ENCODE results near the gene YWHAE.
"Not testable (repeated sequence)": the region's sequence is repeated elsewhere in the genome, so short reads cannot be mapped to it uniquely, and the experiment has no call there.

The YWHAE gene

DNA sequence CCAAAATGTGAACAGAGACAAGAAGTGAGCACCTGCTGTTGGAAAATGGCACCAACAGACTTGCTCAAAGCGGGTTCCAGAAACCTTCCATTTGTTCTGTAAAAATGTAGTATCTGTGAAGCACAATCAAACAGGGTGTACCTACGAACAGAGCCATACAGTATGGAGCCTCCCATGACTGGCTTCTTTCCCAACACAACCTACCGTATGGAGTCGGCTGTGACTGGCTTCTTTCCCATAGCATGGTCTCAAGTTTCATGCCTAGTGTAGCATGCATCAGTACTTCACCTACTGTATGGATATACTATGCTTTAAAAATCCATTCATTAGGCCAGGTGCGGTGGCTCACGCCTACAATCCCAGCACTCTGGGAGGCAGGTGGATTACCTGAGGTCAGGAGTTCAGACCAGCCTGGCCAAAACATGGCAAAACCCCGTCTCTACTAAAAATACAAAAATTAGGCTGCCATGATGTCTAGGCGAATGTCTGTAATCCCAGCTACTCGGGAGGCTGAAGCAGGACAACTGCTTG, 26.2 kb downstream of the YWHAE start:
- DNase-seq = no peak

DNA sequence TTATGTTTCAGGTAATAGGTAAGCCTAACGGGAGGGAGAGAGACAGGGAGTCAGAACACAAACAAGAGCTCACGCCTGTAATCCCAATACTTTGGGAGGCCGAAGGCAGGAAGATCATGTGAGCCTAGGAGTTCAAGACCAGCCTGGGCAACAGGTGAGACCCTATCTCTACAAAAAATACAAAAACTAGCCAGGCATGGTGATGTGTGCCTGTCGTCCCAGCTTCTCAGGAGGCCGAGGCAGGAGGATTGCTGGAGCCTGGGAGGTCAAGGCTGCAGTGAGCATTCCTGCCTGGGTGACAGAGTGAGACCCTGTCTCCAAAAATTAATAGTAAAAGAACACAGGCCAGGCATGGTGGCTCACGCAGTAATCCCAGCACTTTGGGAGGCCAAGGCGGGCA, 27.4 kb downstream of the YWHAE start:
- no peak for DNase-seq

DNA sequence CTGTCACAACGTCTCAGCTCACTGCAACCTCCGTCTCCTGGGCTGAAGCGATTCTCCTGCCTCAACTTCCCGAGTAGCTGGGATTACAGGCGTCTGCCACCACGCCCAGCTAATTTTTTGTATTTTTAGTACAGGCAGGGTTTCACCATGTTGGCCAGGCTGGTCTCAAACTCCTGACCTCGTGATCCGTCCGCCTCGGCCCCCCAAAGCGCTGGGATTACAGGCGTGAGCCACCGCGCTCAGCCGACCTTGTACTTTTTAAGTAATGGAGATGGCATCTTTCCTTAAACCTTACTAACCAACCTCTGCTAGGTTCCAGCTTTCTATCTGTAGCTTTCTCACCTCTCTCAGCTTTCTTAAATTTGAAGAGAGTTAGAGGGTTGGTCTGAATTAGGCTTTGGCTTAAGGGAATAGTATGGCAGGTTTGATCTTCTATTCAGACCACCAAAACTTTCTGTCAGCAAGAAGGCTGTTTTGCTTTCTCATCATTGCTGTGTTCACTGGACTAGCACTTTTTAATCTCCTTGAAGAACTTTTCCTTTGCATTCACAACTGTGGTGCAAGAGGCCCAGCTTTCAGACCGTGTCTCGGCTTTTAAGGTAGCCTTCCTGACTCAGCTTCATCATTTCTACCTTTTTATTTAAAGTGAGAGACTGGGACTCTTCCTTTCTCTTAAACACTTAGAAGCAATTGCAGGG, 28.0 kb downstream of the YWHAE start:
- DNase-seq = no peak

DNA sequence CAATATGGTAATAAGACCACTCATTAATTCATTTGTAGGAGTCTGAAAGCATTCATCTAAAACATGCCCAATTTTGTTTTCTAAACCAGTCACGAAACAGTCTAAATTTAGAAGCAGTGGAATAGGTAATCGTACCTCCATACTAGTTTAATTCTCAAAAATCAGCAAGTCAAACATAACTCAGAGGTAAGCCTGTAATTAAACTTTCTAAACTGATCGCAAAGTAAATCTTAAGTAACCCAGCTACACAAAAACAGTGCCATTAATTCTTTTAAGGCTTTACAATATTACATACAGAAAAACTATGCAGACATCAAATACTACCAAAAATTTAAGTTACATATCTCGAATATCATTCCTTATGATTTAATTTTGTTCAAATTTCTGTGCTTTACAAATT, 31.4 kb downstream of the YWHAE start:
- no peak for DNase-seq

DNA sequence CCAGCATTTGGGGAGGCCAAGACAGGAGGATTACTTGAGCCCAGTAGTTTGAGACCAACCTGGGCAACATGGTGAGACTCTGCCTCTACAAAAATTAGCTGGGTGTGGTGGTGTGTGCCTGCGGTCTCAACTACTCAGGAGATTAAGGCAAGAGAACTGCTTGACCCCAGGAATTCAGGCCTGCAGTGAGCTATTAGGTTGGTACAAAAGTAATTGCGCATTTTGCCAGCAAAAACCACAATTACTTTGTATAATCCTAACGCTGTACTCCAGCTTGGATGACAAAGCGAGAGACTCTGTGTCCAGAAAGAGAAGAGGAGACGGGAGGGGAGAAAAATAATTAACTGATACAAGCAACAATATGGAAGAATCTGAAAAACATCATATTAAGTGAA, 32.7 kb downstream of the YWHAE start:
- DNase-seq = no peak

DNA sequence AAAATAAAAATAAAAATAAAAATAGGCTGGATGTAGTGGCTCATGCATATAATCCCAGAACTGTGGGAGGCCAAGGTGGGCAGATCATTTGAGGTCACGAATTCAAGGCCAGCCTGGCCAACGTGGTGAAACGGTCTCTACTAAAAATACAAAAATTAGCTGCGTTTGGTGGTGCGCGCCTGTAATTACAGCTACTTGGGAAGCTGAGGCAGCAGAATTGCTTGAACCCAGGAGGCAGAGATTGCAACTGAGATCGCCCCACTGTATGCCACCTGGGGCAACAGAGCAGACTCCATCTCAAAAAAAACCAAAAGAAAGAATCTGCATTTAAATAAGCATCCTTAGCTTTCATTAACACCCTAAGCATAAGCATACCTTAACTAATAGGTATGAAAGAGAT, 33.8 kb downstream of the YWHAE start:
- no peak for DNase-seq

DNA sequence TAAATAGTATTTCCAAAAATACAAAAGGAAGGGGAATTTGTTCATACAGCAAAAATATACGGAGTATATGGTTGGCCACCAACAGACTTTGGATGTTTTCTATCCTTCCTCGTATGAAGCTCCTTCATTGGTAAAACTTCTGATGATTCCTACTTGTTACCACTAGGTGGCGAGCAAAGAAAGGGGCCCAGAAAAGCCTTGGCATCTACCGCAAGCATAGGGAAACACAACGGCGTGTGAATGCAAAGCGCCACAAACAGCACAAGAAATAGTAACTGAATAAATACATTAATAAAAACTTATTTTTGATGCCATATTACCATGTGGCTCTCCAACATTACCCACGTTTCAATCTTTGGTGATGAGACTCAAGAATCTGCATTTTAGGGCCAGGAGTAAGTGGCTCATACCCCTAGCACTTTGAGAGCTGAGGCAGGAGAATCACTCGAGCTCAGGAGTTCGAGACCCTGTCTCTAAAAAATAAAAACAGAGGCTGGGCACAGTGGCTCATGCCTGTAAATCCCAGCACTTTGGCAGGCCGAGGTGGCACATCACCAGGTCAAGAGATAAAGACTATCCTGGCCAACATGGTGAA, 34.5 kb downstream of the YWHAE start:
- peak; percentile 79 for DNase-seq

DNA sequence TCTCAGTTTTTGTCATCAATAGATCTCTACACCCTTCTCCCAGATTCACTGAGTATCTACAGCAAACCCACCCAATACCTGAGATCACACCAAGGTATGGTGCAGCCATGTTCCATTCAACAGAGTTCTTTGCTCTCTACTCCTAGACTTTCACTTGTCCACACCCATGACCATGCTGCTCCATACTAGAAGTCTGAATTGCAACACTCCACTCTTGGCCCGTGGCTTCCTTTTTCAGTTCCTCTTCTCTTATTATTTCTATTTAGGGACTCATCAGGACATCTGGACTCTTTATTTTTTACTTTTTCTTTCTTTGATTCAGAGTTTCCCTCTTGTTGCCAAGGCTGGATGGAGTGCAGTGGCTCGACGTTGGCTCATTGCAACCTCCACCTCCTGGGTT, 37.1 kb downstream of the YWHAE start:
- DNase-seq = no peak

DNA sequence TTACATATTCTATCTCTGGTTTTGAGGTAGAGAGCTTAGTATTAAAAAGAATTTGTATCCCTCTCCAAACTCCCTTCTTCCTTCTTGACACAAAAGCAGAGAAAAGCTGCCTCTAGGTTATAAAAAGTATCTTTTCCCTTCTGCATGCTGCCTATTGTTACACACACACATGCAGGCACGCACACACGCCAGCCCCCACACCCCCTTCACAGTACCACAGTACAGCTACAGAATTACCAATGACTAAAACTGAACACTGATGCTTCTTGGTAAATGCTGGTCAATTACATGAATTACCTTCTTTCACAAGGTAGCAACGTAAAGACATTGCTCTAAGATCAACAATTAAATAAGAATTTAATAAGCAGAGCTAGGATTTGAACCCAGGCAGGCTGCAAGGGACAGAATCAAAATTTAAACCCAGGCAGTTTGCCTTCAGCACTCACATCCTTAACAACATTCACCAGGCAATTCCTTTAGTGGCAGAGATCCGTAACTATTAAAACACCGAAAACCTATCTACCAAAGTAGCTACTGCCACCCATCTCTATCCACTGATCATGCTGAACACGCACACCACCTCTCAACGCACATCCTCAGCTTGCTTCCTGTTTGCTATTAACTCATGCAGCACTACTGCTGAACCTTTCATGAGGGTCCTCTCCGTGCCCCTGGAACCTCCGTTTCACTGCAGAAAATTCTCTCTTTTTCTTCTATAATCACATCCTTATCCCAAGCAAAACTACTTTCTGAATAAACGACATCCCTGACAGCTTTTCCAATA, 37.8 kb downstream of the YWHAE start:
- DNase-seq = no peak

DNA sequence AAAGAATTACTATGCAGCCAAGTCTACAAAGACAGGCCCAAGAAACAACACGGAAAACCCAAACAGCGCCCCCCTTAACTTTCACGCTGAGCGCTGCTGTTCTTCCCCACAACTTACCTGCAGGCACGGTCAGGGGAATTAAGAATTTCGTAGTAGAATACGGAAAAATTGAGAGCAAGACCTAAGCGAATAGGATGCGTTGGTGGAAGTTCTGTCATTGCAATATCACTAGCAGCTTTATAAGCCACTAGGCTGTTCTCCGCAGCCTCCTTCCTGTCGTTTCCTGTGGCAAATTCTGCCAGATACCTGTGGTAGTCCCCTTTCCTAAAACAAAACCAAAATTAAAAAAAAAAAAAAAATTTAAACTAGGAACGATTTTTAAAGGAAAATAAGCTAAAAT, 39.0 kb downstream of the YWHAE start:
- no peak for DNase-seq

DNA sequence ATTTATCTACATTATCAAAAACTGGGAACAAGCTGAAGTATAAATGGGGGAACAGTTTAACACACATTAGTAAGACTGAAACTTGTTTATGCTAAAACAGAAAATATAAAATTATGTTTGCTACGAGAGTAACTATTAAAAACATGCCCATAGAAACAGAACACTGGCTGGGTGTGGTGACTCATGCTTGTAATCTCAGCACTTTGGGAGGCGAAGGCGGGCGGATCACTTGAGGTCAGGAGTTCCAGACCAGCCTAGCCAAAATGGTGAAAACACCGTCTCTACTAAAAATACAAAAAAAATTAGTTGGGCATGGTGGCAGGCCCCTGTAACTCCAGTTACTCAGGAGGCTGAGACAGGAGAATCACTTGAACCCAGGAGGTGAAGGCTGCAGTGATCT, 39.7 kb downstream of the YWHAE start:
- peak; percentile 23 for DNase-seq

DNA sequence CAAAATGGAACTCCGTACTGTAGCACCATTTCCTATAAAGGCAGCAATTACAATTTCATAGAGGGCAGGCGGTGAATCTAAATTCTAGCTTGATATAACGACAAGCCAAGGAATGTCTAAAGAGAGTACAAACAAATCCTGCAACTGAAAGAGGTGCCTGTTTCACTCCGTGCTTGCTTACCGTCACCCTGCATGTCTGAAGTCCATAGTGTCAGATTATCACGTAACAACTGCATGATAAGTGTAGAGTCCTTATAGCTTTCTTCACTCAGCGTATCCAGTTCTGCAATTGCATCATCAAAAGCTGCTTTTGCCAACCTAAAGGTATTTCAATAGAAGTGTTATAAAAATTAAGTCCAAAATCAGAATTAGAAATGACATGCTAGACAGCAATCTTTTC, 46.0 kb downstream of the YWHAE start:
- DNase-seq = no peak

DNA sequence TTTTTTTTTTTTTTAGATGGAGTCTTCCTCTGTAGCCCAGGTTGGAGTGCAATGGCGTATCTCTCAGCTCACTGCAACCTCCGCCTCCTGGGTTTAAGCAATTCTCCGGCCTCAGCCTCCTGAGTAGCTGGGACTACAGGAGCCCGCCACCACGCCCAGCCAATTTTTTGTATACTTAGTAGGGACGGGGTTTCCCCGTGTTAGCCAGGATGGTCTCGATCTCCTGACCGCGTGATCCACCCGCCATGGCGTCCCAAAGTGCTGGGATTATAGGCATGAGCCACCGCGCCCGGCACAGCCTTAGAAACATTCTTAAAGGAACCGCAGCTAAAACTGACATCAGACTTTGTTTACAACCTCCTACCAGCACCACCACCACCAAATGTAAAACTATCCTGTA, 47.5 kb downstream of the YWHAE start:
- not testable (repeated sequence) for DNase-seq

DNA sequence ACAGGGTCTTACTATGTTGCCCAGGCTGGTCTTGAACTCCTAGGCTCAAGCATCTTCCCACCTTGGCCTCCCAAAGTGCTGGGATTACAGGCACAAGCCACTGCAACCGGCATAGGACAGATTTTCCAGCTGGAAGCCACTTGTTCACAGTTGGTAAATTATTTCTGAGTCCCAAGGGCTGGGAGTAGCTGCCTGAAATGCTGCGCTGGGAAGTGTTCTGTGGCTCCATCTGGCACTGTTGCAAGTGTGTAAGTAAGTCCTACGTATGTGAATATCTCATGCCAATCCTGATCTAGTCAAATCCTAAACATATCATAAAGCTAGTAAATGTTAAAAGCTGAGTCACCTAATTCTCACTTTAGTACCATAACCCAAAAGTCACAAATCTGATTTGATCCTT, 48.1 kb downstream of the YWHAE start:
- no peak for DNase-seq

DNA sequence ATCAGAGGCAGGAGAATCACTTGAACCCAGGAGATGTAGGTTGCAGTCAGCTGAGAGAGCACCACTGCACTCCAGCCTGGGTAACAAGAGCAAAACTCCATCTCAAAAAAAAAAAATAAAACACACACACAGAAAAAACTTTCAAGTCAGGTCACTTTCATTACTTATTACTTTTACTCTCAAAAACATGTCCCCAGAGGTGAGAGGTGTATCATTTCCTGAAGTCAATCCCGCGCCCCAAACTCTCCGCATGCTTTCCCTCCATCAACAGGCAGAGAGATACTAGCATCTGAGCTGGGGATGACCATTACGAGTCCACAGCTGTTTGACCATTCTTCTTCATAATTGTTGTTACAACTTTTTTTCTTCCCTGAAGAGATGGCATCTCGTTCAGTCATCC, 48.7 kb downstream of the YWHAE start:
- DNase-seq = no peak

DNA sequence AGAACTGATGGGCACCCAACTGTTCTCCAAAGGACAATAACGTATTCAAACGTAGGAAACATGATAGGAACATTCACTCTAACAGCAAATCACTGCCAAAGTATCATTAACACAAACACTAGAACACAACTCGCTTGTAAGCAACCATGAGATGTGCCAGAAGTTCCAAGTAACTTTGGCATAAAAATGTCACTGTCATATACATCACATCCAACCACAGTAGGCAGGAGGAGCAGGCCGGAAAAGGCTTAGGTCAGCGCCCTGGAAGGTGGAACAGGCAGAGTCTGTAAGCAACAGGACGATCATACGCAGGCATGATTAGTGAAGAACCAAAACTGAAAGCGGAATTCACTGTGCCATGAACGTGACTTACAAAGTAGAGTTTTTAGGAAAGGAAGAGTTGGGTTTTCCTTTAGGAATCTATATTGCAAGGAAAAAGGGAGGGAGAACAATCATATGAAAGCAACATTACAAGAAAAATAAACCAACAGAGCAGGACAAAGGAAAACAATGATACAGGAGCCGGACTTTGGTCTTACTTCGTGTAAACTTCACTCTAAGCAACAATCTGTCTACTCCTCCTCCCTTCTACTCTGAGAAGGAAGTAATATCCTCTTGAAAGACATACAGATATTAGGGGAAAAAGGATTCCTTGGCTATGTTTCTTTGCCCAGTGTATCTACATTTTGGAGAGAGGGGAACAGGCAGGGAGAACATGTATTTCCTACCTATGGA, 52.3 kb downstream of the YWHAE start:
- DNase-seq = no peak

DNA sequence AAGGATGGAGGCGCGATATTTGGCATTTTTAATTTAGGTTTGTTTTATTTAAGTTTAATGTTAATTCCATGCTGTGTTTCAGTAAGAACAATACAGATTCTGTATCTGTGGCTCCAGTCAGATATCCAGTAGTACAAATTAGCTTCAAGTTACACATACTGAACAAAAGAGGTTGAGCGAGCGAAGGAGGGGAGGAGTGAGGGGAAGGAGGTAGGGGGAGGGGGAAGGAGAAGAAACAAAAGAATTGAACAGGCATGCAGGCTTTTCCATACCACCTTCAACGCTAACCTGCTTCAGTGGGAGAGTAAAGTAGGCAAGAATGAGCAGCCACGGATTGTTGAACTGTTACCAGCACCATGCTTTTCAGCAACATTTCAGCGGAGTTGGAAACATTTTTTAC, 55.5 kb downstream of the YWHAE start:
- DNase-seq = no peak

DNA sequence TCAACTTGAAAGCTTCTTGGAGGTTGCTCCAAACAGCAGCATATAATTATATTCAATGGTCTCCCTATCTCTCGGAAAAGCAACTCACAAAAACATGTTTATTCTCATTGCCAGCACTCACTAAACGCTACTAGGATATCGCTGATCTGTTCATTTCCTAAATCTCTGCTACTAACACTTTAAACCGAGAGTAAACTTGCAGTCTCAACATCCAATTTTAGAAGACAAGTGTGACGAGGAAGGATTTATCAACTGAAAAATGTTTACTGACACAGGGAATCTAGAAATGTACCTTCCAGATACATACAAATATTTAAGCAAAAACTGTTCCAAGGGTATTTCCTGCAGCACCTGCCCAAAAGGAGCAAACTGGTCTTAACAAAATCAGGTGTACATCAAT, 56.5 kb downstream of the YWHAE start:
- DNase-seq = no peak

DNA sequence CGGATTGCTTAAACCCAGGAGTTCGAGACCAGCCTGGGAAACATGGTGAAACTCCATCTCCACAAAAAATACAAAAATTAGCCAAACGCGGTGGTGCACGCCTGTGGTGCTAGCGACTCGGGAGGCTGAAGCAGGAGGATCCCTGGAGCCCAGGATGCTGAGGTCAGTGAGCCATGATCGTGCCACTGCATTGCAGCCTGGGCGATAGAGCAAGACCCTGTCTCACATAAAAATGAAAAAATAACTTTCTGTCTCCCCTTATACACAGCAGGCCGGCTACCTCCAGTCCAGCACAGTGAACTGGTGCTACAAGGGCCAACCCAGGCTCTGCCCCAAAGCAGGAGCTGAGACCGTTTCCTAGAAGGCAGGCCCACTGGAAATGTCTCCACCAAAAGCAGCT, 59.7 kb downstream of the YWHAE start:
- DNase-seq = no peak

DNA sequence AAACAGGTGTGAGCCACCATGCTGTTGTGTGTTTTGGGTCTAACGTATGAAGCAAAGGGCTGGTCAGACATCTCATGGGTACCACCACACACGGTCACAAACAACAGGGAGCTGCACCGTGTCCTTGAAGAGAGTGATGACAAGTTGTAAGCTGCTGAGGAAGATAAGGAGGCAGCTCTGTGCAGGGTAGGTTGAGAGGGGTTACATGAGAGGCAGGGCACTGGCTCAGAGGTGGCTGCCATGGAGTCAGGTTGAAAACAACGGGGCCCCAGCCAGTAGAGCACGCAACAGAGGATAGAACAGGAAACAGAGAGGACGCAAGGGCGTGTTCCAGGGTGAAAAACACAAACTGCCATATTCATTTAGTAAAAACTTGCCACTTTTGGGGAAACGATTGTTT, 68.3 kb downstream of the YWHAE start:
- DNase-seq = no peak

DNA sequence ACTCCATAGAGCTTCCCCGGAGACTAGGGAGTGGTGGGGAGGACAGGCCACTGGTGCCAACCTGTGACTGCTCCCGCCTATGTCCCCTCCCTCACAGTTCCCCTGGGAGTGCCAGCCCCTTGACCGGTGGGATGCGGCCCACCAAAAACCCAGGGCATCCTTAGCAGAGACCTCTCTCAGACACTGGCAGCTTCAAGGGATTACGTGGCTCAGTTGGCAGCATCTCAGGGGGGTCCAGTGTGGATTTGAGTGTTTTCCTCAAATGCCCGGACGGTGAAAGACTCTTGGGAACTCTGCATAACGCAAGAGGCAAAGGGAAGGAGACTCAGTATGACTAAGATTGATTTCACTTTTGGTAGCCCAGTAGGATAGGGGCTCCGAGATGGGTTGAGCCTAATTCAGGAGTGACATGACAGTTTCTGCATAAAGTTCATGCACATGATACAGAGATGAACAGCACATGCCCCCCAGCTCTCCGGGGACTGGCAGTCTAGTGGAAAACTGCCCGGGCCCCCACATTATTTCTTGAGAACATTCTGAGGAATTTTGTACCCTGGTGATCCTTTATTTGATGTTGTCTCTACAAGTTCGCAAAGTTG, 70.2 kb downstream of the YWHAE start:
- DNase-seq = no peak

DNA sequence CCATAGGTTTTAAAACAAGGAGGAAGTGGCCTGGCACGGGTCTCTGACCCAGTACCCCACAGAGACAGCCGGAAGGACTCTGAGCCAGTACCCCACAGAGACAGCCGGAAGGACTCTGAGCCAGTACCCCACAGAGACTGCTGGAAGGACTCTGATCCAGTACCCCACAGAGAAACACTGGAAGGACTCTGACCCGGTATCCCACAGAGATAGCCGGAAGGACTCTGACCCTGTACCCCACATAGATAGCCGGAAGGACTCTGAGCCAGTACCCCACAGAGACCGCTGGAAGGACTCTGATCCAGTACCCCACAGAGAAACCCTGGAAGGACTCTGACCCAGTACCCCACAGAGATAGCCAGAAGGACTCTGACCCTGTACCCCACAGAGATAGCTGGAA, 71.6 kb downstream of the YWHAE start:
- no peak for DNase-seq

DNA sequence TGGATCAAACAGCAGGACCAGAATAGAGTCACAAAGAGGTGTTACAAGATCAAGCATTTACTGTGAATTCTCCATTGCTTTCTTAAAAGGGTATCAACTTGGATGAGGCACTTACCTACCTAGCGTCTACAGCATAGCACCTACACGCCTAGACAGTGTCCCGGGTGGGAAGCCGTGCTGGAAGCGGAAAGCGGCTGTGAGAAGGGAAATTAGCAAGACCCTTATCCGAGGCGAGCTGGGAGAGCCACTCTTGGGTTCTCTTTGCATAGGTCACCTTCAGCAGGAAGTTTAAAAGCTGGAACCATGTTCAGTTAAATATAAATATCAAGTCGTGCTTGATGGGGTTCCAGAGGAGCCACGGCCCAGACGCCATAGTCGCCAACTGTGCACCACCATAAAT, 74.3 kb downstream of the YWHAE start:
- no peak for DNase-seq

Data from fibroblast of skin of abdomen (primary cell).